Upper lobe of left lung (tissue), 6 donors: ENCODE measurements around the gene RAB30. TPM values are rescaled to one million over a fixed set of nuclear protein-coding genes. Genes with fewer than 3 reads are reported as not detected.
"Not testable (repeated sequence)": the region's sequence is repeated elsewhere in the genome, so short reads cannot be mapped to it uniquely, and the experiment has no call there.

Experiments used
- ATAC-seq, 2 donors: fragments of 200-7000 bp; cut with Tn5 transposase; one replicate each; pipeline ENCODE4 v1.9.1; 2022; ENCODE audit warnings: mild to moderate bottlenecking in 2 of 2, moderate library complexity in 2 of 2; ENCODE audit not compliant: low FRiP score in 2 of 2
- DNase-seq, 2 donors: peaks; one replicate each; pipeline ENCODE4 v3.0.0-alpha.2; 2019 to 2020
- H3K27ac ChIP-seq, 4 donors: fragments of 200-600 bp; sonication (generic); one replicate each; pipeline ENCODE4 v1.5.1; 2016 to 2019
- H3K27me3 ChIP-seq, 4 donors: fragments of 200-600 bp; sonication (generic); one replicate each; pipeline ENCODE4 v1.5.1; 2017 to 2019
- H3K36me3 ChIP-seq, 4 donors: fragments of 200-600 bp; sonication (generic); one replicate each; pipeline ENCODE4 v1.5.1; 2016 to 2019
- H3K4me1 ChIP-seq, 4 donors: fragments of 200-600 bp; sonication (generic); one replicate each; pipeline ENCODE4 v1.5.1; 2018 to 2019
- H3K4me3 ChIP-seq, 4 donors: fragments of 200-600 bp; sonication (generic); one replicate each; pipeline ENCODE4 v1.5.1; 2017 to 2019; ENCODE audit warnings: mild to moderate bottlenecking in 2 of 4, moderate library complexity in 1 of 4
- H3K9me3 ChIP-seq, 4 donors: fragments of 200-600 bp; sonication (generic); one replicate each; pipeline ENCODE4 v1.5.1; 2018 to 2019
- CTCF ChIP-seq, 6 experiments: fragments of 450-650 bp in 4 of 6; fragments of 200-600 bp in 2 of 6; sonication (generic) in 2 of 6; IDR thresholded peaks; one replicate each; pipeline ENCODE4 v1.5.1; 2016 to 2019; ENCODE audit warnings: antibody characterized with exemption in 6 of 6
- EP300 ChIP-seq, 4 donors: sonication (generic); formaldehyde crosslinking; IDR thresholded peaks; one replicate each; pipeline ENCODE4 v1.5.1; 2017; ENCODE audit warnings: antibody characterized with exemption in 4 of 4, control low read depth in 2 of 4
- POLR2A ChIP-seq, 4 donors: fragments of 450-650 bp; IDR thresholded peaks; one replicate each; pipeline ENCODE4 v1.5.1; 2016 to 2017; ENCODE audit warnings: antibody characterized with exemption in 4 of 4, mild to moderate bottlenecking in 2 of 4
- POLR2AphosphoS5 ChIP-seq, 2 donors: sonication (generic); formaldehyde crosslinking; IDR thresholded peaks; one replicate each; pipeline ENCODE4 v1.5.1; 2017; ENCODE audit warnings: antibody characterized with exemption in 2 of 2
- WGBS, 2 donors: methylation state at CpG; one replicate each; pipeline ENCODE4 v1.1.5; 2017 to 2018; 5-methylcytosine and 5-hydroxymethylcytosine counted together
- total RNA-seq, 6 donors: library from RNA; depleted of rRNA in 4 of 6; stranded (reverse); fragments of >200 nt in 4 of 6; gene quantifications; one replicate each; pipeline versions ENCODE4 v1.1.0 to v1.2.1, GENCODE V29; 2016 to 2021
- donor health status: DM: no; HTN: no; CAD: no; lungs with moderate emphysema.
- donor health status: DM: no; HTN: yes; CAD: no; lungs with severe emphysema.

The RAB30 gene
- total RNA-seq, 6 donors from 2014 or later = 2.7 to 19.3 (median 9.6) TPM

GRCh38 chr11:82971519-82971946 is 100.2 kb downstream of the RAB30 start:
- DNase-seq, H3K9me3 ChIP-seq, H3K4me1 ChIP-seq, H3K36me3 ChIP-seq, H3K27me3 ChIP-seq, ATAC-seq, H3K27ac ChIP-seq: not testable (repeated sequence)
- H3K4me3 ChIP-seq = peak overlapping the region in 1 of 4 donors; percentile 9
- WGBS, 2 donors = 79 to 88% methylated on average over 8 of the region's 8 CpGs
- peak in 1 of 4 donors; percentile 43 for TF ChIP-seq POLR2A (IDR thresholded peaks at IDR 0.05)

- not testable (repeated sequence) for ATAC-seq, H3K27me3 ChIP-seq, H3K9me3 ChIP-seq, H3K4me1 ChIP-seq, H3K27ac ChIP-seq, H3K36me3 ChIP-seq
- peak in 1 of 2 donors; percentile 82 for DNase-seq
- peak overlapping the region in 1 of 4 donors; percentile 11 for H3K4me3 ChIP-seq
- 92 to 93% methylated on average over 26 to 60 of the region's 60 CpGs for WGBS, 2 donors
Measured at GRCh38 chr11:82970507-82971083, 101.1 kb downstream of the RAB30 start.

- Histone ChIP-seq H3K9me3 (no peaks in the 10 kb centered on the region), H3K36me3 (no peaks in the 10 kb centered on the region), H3K4me3 (no peak overlapping the region), H3K27ac (no peak overlapping the region), H3K4me1 (no peaks in the 10 kb centered on the region), H3K27me3 (no peaks in the 10 kb centered on the region)
- no peak for TF ChIP-seq EP300 (IDR thresholded peaks at IDR 0.05)
- TF ChIP-seq POLR2A (IDR thresholded peaks at IDR 0.05) = no peak
- no peak for TF ChIP-seq CTCF (IDR thresholded peaks at IDR 0.05)
- TF ChIP-seq POLR2AphosphoS5 (IDR thresholded peaks at IDR 0.05) = no peak
- 92% methylated on average over 4 of the region's 4 CpGs for WGBS, 2 donors
- no peak for DNase-seq
- ATAC-seq = no peak
Measured at GRCh38 chr11:82969811-82970210, 101.9 kb downstream of the RAB30 start.

- H3K4me3 ChIP-seq = no peak overlapping the region
- H3K9me3 ChIP-seq = no peaks in the 10 kb centered on the region
- H3K27ac ChIP-seq = no peak overlapping the region
- H3K36me3 ChIP-seq = no peaks in the 10 kb centered on the region
- no peaks in the 10 kb centered on the region for H3K27me3 ChIP-seq
- ATAC-seq = no peak
- 88 to 92% methylated on average over 4 of the region's 4 CpGs for WGBS, 2 donors
- TF ChIP-seq POLR2A (IDR thresholded peaks at IDR 0.05) = no peak
- no peak for DNase-seq
- H3K4me1 ChIP-seq = no peaks in the 10 kb centered on the region
Measured at GRCh38 chr11:82967381-82967780, 104.3 kb downstream of the RAB30 start.

GRCh38 chr11:82962021-82962420 is 109.7 kb downstream of the RAB30 start:
- peaks cover 0 to 10% (median 2%) of the 10 kb centered on the region in 4 donors for H3K4me1 ChIP-seq
- H3K36me3 ChIP-seq, H3K9me3 ChIP-seq, H3K27ac ChIP-seq, DNase-seq, H3K4me3 ChIP-seq, ATAC-seq, H3K27me3 ChIP-seq: not testable (repeated sequence)

- H3K4me3 ChIP-seq = no peak overlapping the region
- ATAC-seq (peak in 1 of 2 donors; percentile 61), DNase-seq (peak in 1 of 2 donors; percentile 56)
- no peaks in the 10 kb centered on the region for H3K9me3 ChIP-seq
- H3K27ac ChIP-seq = no peak overlapping the region
- TF ChIP-seq POLR2AphosphoS5 (IDR thresholded peaks at IDR 0.05) = no peak
- no peak for TF ChIP-seq EP300 (IDR thresholded peaks at IDR 0.05)
- TF ChIP-seq POLR2A (IDR thresholded peaks at IDR 0.05) = no peak
- TF ChIP-seq CTCF (IDR thresholded peaks at IDR 0.05) = no peak
- H3K27me3 ChIP-seq = no peaks in the 10 kb centered on the region
- 67 to 72% methylated on average over 2 of the region's 2 CpGs for WGBS, 2 donors
- peaks cover 0 to 13% (median 8%) of the 10 kb centered on the region in 4 donors for H3K4me1 ChIP-seq
- no peaks in the 10 kb centered on the region for H3K36me3 ChIP-seq
Measured at GRCh38 chr11:82960779-82961143, 110.9 kb downstream of the RAB30 start.

GRCh38 chr11:82959987-82960778 is 111.5 kb downstream of the RAB30 start:
- Histone ChIP-seq H3K4me3 (no peak overlapping the region), H3K27me3 (no peaks in the 10 kb centered on the region), H3K4me1 (peaks cover 0 to 17% (median 11%) of the 10 kb centered on the region in 4 donors), H3K36me3 (no peaks in the 10 kb centered on the region), H3K27ac (peak overlapping the region in 1 of 4 donors; percentile 5), H3K9me3 (no peaks in the 10 kb centered on the region)
- DNase-seq = no peak
- WGBS, 2 donors = 57% methylated on average over 5 of the region's 5 CpGs
- no peak for ATAC-seq
- no peak for TF ChIP-seq CTCF (IDR thresholded peaks at IDR 0.05)
- TF ChIP-seq EP300 (IDR thresholded peaks at IDR 0.05) = no peak
- TF ChIP-seq POLR2AphosphoS5 (IDR thresholded peaks at IDR 0.05) = no peak
- no peak for TF ChIP-seq POLR2A (IDR thresholded peaks at IDR 0.05)
